Dermis blood vessel endothelial cell (primary cell): ENCODE measurements around the gene TAPBPL. TPM values are rescaled to one million over a fixed set of nuclear protein-coding genes. Genes with fewer than 3 reads are reported as not detected.
"Not testable (repeated sequence)": the region's sequence is repeated elsewhere in the genome, so short reads cannot be mapped to it uniquely, and the experiment has no call there.

Source experiments
- DNase-seq: peaks from one replicate; pipeline ENCODE4 v3.0.0; 2010
- total RNA-seq: library from RNA; depleted of rRNA; stranded (reverse); fragments of >200 nt; gene quantifications from 2 replicates; pipeline ENCODE4 v1.2.3, GENCODE V29; 2014

The TAPBPL gene
- total RNA-seq: 23.0 and 26.1 TPM in 2 replicates

GRCh38 chr12:6451348-6452244 lies at the start of gene TAPBPL:
TAPBPL (plus strand) TSS chr12:6452042; CDS start chr12:6452249, 207 bp downstream.
- peak; percentile 89 for DNase-seq

- no peak for DNase-seq
Observed at GRCh38 chr12:6404390-6404789, 47.5 kb upstream of the TAPBPL start.

GRCh38 chr12:6405963-6406362 lies 45.9 kb upstream of the TAPBPL start:
- no peak for DNase-seq

- no peak for DNase-seq
Observed at GRCh38 chr12:6407236-6407954, 44.4 kb upstream of the TAPBPL start.

- DNase-seq: no peak
Observed at GRCh38 chr12:6416596-6416995, 35.2 kb upstream of the TAPBPL start.

GRCh38 chr12:6418796-6419195 lies 33.0 kb upstream of the TAPBPL start:
- DNase-seq: no peak

GRCh38 chr12:6420364-6420763 lies 31.5 kb upstream of the TAPBPL start:
- DNase-seq: no peak

- peak; percentile 97 for DNase-seq
Observed at GRCh38 chr12:6423267-6424007, 28.4 kb upstream of the TAPBPL start.

- DNase-seq: no peak
Observed at GRCh38 chr12:6424008-6424347, 27.9 kb upstream of the TAPBPL start.

GRCh38 chr12:6424866-6425265 lies 27.0 kb upstream of the TAPBPL start:
- DNase-seq: no peak

- DNase-seq: peak; percentile 12
Observed at GRCh38 chr12:6425590-6426531, 26.0 kb upstream of the TAPBPL start.

- DNase-seq: peak; percentile 53
Observed at GRCh38 chr12:6426882-6427671, 24.8 kb upstream of the TAPBPL start.

- not testable (repeated sequence) for DNase-seq
Observed at GRCh38 chr12:6427796-6428195, 24.0 kb upstream of the TAPBPL start.

- no peak for DNase-seq
Observed at GRCh38 chr12:6428326-6428725, 23.5 kb upstream of the TAPBPL start.

- DNase-seq: peak; percentile 95
Observed at GRCh38 chr12:6430124-6430989, 21.5 kb upstream of the TAPBPL start.

GRCh38 chr12:6432991-6433390 lies 18.9 kb upstream of the TAPBPL start:
- DNase-seq: no peak

GRCh38 chr12:6434205-6435140 lies 17.4 kb upstream of the TAPBPL start:
- DNase-seq: no peak

GRCh38 chr12:6435961-6436715 lies 15.7 kb upstream of the TAPBPL start:
- no peak for DNase-seq
